ENCODE results near the gene GSDMA.
A peak's percentile ranks its signal among the peaks of the same experiment; 100 is the strongest.

GSDMA gene

GRCh38 chr17:39996162-39996561, 33.4 kb downstream of the GSDMA start:
- Histone ChIP-seq H3K27ac (ENCODE audit: extremely low read depth, low read depth, low read length) (no peak overlapping the region), H3K9me3 (ENCODE audit: control insufficient read depth, insufficient read depth, low read depth, low read length) (no peaks in the 10 kb centered on the region), H3K36me3 (ENCODE audit: control insufficient read depth in 2 of 2, insufficient read depth in 1 of 2, low read length in 2 of 2) (peaks cover 49 to 74% of the 10 kb centered on the region in 2 experiments), H3K4me1 (ENCODE audit: control insufficient read depth, insufficient read depth, low read length) (no peaks in the 10 kb centered on the region), H3K4me3 (ENCODE audit: low read depth, low read length) (no peak overlapping the region)
- ChIA-PET POLR2A (interaction anchor here (0.6 to 2.6 kb wide), 3 partner anchors 16 to 70 kb away, joined by 4 to 11 read pairs (median 5); partner anchors contain the start of gene PSMD3), CTCF (interaction anchor here (1.1 kb wide), 1 partner anchor 31 kb away, joined by 3 read pairs; no protein-coding TSS in a partner anchor)
- TF ChIP-seq OVOL3 (tag by site-specific recombination; IDR thresholded peaks at IDR 0.05), result no peak
- no peak for TF ChIP-seq ZNF394 (tag by site-specific recombination; IDR thresholded peaks at IDR 0.05; ENCODE audit: borderline replicate concordance)
- TF ChIP-seq GLI4 (tag by site-specific recombination; IDR thresholded peaks at IDR 0.05), result no peak
- TF ChIP-seq PRDM4 (tag by site-specific recombination; IDR thresholded peaks at IDR 0.05), result no peak
- no peak for TF ChIP-seq PRDM6 (tag by site-specific recombination; IDR thresholded peaks at IDR 0.05)
- TF ChIP-seq ZNF184 (tag by site-specific recombination; IDR thresholded peaks at IDR 0.05), result no peak
- TF ChIP-seq KLF16 (tag by site-specific recombination; IDR thresholded peaks at IDR 0.05), result no peak

- Histone ChIP-seq H3K36me3 (ENCODE audit: control insufficient read depth in 2 of 2, insufficient read depth in 1 of 2, low read length in 2 of 2) (peaks cover 43 to 67% of the 10 kb centered on the region in 2 experiments), H3K9me3 (ENCODE audit: control insufficient read depth, insufficient read depth, low read depth, low read length) (no peaks in the 10 kb centered on the region), H3K4me3 (ENCODE audit: low read depth, low read length) (no peak overlapping the region), H3K27ac (ENCODE audit: extremely low read depth, low read depth, low read length) (0 out of 2 replicates have a peak overlapping the region, but pooled peaks have one; percentile 46), H3K4me1 (ENCODE audit: control insufficient read depth, insufficient read depth, low read length) (no peaks in the 10 kb centered on the region)
- TF ChIP-seq ZNF654 (tag by site-specific recombination; IDR thresholded peaks at IDR 0.05; ENCODE audit: low read depth) (no peak), HIC1 (tag by site-specific recombination; IDR thresholded peaks at IDR 0.05) (no peak), ZNF610 (tag by site-specific recombination; IDR thresholded peaks at IDR 0.05; ENCODE audit: borderline replicate concordance) (no peak), REPIN1 (tag by site-specific recombination; IDR thresholded peaks at IDR 0.05; ENCODE audit: low read depth) (no peak), ZNF155 (tag by site-specific recombination; IDR thresholded peaks at IDR 0.05) (no peak), ZNF133 (tag by site-specific recombination; IDR thresholded peaks at IDR 0.05) (no peak), ZNF513 (tag by site-specific recombination; IDR thresholded peaks at IDR 0.05) (no peak), ZNF18 (tag by site-specific recombination; IDR thresholded peaks at IDR 0.05) (no peak), ZNF704 (tag by site-specific recombination; IDR thresholded peaks at IDR 0.05) (no peak), ZSCAN23 (tag by site-specific recombination; IDR thresholded peaks at IDR 0.05) (no peak), ZNF416 (tag by site-specific recombination; IDR thresholded peaks at IDR 0.05) (no peak)
- ChIA-PET POLR2A (interaction anchor here (0.6 to 2.6 kb wide), 3 partner anchors 17 to 69 kb away, joined by 4 to 11 read pairs (median 5); partner anchors contain the start of gene PSMD3), CTCF (interaction anchor here (0.6 to 1.2 kb wide), 3 partner anchors 10 to 325 kb away, joined by 3 read pairs; no protein-coding TSS in a partner anchor)
Measured at GRCh38 chr17:39996800-39997199, 34.0 kb downstream of the GSDMA start.
